HG02852 (cell line): Measurements from ENCODE around the gene PRDM16.

Experiments
- ATAC-seq: cut with Tn5 transposase; IDR thresholded peaks from one replicate; pipeline ENCODE4 v1.9.1; 2021; ENCODE audit warnings: mild to moderate bottlenecking, moderate library complexity; ENCODE audit not compliant: unreplicated experiment

PRDM16 gene

GRCh38 chr1:3053366-3053980 is 15.5 kb upstream of the PRDM16 start:
- ATAC-seq: no peak

DNA sequence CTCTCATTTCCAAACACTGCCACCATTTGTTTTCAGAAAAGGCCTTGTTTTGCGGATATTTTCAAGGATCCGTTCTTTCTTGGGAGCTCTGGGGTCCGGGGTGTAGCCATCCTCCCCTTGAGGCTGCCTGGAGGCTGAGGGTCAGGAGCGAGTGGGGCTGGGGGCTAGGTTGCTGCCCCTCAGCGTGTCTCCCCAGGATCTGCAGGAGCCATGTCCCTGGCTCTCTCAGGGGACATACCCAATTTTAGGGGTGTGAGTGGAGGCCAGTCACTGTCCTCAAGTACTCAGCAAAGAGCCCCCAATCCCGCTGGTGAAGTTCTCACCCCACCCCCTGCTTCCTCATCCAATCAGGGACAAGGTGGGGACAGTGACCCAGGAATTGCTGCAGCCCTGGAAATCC is 15.0 kb upstream of the PRDM16 start:
- no peak for ATAC-seq

GRCh38 chr1:3054474-3054873 is 14.5 kb upstream of the PRDM16 start:
- no peak for ATAC-seq

DNA sequence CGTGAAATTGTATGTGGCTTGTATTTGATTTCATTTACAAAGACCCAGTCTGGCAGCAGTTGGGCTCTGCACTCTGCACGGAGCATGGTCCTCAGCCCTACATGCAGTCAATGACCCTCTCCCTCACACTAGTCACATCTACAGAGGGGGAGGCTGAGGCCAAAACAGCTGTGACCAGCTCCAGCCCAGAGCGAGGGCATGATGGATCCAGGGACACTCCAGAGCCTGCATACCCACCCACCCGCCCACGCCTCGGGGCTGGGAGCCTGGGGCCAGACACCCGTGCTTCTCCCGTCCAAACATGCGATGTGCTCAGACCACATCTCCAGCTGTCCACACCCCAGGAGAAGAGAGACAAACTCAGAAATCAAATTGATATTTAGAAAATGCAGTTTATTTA is 14.0 kb upstream of the PRDM16 start:
- no peak for ATAC-seq

DNA sequence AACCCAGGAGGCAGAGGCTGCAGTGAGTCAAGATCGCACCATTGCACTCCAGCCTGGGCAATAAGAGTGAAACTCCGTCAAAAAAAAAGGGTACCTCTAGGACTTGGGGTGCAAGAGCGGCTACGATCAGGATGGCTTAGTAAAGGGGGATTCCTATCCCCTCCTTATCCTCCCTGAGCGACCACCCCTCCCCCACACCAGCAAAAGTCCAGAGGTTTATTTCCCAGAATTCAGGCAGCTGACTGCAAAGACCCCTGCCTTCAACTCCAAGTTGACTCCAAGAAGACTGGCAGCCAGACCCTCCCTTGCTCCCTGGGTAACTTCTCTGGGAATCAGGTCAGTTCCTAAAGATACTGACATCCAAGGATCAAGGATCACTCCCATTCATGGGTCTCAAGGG is 12.4 kb upstream of the PRDM16 start:
- ATAC-seq: no peak

DNA sequence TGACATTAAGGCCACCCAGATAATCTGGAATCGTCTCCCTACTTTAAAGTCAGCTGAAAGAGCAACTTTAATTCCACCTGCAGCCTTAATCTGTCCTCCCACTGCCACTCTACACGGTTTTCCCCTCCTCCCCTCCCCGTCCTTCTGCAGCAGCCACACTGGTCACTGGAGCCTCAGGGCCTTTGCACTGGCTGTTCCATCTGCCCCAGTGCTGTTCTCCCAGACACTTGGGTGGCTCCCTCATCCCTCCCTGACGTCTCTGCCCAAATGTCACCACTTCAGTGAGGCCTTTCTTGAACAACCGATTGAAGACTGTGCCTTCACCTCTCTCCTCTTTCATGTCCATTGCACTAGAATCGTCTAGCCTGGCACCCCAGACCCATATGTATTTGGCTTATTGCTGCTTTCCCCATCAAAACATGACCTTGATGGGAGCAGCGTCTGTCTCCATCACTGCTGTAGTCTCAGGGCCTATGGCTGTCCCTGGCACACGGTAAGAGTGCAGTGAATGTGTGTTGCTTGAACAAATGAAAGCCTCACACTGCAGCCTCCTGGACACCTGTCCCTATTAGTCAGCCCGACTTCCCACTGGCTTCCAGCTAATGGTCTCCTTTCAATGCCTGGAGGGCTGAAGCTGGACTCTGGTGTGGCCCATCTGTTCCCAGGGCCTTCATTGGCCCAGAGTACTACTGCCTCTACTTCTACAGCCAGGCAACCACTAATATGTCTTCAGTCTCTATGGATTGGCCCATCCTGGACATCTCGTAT is 10.6 kb upstream of the PRDM16 start:
- no peak for ATAC-seq

GRCh38 chr1:3060127-3060526 is 8.9 kb upstream of the PRDM16 start:
- no peak for ATAC-seq

GRCh38 chr1:3060601-3061551 is 8.1 kb upstream of the PRDM16 start:
- no peak for ATAC-seq

GRCh38 chr1:3061566-3061965 is 7.4 kb upstream of the PRDM16 start:
- ATAC-seq: no peak

GRCh38 chr1:3061981-3062615 is 6.9 kb upstream of the PRDM16 start:
- no peak for ATAC-seq

GRCh38 chr1:3062616-3063378 is 6.2 kb upstream of the PRDM16 start:
- ATAC-seq: no peak

DNA sequence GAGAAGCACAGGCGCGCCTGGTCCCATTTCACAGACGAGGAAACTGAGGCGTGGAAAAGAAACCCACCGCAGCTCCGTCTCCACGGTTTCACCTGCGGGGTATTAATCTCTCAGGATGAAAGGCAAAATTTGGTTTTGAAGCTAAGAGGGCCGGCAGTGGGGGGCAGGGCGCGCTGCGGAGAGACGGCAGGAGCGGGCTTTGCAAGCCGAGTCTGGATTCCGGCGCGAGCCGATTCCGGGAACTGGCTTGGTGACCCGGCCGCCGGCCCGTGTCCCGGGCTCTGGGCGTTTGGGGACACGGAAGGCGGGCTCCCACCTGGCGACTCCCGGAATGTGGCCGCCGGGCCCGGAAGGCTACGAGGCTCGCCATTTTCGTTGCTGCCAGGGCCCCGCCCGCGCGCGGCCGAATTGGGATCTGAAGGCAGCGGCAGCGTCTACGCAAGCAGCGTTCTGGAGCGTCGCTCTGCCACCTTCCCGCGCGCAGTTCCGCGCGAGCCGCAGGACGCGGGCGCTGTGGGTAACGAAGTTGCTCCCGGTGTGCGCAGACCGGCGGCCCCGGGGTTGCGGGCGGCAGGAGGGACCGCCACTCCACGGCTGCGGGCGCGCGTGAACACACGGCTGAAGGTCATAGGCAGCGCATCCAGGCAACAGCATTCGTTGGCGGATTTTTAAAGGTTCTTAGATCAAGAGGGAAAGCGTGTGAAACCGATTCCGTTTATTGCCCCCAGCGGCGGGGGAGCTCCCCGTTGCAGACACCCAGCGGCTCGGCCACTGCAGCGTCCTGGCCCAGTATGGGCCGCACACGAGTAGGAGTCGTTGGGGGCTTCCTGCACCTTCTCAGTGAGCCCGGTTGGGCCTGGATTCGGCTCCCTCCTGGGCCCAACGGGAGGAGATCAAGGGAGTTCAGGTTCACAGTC is 5.4 kb upstream of the PRDM16 start:
- no peak for ATAC-seq

GRCh38 chr1:3064296-3064850 is 4.6 kb upstream of the PRDM16 start:
- ATAC-seq: no peak

GRCh38 chr1:3064901-3065300 is 4.1 kb upstream of the PRDM16 start:
- no peak for ATAC-seq

DNA sequence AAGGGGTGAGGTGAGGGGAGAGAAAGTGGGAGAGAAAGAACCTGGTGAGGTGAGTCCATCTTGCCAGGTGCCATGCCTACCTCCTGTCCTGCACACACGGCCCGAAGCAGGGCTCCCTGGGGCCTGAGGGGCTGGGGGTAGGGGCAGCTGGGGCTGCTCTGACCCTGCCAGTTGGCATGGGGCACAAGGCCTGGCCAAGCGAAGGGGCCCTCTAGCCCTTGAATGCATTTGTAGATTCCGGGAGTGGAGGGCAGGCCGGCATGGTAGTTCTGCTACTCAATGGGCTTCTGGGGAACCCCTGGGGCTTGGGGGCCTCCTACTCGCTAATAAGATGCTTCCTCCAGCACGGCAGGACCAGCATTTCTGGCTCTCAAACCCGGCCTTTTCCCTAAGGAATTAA is 3.6 kb upstream of the PRDM16 start:
- ATAC-seq: no peak

DNA sequence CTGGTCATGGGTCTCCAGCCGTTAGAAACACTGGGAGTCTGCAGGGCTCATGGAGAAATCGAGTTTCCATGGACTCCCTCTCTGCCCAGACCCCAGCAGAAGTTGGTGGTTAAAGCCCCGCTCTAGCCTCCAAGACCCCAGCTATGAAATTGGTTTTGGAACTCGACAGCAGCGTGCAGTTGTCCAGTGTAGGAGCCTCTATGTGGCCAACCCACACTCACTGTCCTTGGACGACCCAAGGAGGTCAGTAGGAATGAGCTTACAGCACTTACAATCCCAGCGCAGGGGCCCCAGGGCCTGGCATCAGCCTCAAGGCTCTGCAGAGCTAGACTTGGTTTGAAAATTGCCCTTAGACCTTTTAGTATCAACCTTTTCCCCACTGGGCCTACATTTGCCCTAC is 3.2 kb upstream of the PRDM16 start:
- ATAC-seq: no peak

DNA sequence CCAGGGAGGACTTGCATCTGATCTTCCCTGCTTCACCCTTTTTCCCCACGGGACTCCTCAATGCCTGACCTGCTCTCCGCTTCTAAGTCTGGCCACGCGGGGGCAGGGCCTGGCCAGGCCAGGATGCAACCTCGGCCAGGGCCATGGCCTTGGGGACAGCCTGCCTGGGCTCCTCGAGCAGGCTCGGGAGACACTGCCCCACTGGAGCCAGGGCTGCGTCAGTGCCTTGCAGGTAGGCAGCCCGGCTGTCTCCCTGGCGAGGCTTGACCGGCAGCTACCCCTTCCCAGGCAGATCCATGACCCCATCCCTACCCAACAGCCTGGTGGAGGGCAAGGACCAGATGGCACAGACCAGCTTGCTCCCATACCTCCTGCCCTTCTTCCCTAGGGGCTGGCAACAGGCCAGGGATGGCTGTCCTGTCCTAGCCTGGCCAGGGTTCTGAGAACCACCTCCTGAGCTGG is 2.7 kb upstream of the PRDM16 start:
- no peak for ATAC-seq

DNA sequence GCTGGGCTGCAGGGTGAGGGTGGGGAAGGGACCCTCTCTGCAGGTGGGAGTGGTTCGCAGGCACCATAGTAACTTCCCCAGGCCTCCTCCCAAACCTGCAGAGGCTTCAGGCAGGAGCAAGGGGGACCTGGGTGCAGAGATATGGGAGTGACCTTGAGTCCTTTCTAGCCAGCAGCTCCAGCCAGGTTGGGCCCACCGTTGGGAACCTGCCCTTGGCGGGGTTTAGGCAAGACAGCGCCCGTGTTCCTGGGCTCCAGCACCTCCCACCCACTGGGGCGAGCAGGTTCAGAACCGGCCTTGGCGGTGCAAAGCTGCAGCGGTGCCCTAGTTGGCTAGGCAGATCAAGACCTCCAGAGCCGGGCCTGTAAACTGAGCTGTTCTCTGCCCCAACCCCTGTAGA is 2.2 kb upstream of the PRDM16 start:
- ATAC-seq: no peak

GRCh38 chr1:3067301-3067670 is 1.7 kb upstream of the PRDM16 start:
- ATAC-seq: no peak
